GM10266 (cell line): ENCODE data around the gene SLC35D1.
"Not testable (repeated sequence)": the region's sequence is repeated elsewhere in the genome, so short reads cannot be mapped to it uniquely, and the experiment has no call there.

Experiments
- DNase-seq: peaks from one replicate; pipeline ENCODE4 v3.0.0; 2012; ENCODE audit errors: extremely low spot score
- TF ChIP-seq, protein P1 (sequence below): IDR thresholded peaks from 2 replicates; pipeline ENCODE4 v1.5.1; 2012; ENCODE audit warnings: mild to moderate bottlenecking, low read depth; ENCODE audit not compliant: control insufficient read depth, insufficient read depth; ENCODE audit errors: missing control alignments

Gene SLC35D1

GRCh38 chr1:67088440-67088839, 34.5 kb upstream of the SLC35D1 start:
- TF ChIP-seq, protein P1, sequence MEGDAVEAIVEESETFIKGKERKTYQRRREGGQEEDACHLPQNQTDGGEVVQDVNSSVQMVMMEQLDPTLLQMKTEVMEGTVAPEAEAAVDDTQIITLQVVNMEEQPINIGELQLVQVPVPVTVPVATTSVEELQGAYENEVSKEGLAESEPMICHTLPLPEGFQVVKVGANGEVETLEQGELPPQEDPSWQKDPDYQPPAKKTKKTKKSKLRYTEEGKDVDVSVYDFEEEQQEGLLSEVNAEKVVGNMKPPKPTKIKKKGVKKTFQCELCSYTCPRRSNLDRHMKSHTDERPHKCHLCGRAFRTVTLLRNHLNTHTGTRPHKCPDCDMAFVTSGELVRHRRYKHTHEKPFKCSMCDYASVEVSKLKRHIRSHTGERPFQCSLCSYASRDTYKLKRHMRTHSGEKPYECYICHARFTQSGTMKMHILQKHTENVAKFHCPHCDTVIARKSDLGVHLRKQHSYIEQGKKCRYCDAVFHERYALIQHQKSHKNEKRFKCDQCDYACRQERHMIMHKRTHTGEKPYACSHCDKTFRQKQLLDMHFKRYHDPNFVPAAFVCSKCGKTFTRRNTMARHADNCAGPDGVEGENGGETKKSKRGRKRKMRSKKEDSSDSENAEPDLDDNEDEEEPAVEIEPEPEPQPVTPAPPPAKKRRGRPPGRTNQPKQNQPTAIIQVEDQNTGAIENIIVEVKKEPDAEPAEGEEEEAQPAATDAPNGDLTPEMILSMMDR: no peak
- no peak for DNase-seq

DNA sequence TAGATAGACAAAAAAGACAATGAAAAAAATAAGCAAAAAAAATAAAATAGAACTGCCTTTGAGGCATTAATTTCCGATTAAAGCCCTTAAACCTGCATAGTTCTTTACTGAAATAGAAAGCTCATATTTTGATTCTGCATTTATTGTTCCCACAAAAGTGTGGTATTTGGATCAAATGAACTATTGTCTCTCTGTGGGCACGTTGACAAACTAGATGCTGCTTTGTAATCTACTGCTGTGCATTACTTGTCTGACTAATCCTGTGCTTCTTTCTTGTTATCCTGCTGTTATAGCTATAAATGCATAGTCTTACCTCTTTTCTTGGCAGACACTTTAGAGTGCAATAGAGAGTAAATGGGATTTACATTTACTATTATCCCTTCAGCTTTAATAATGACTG, 31.4 kb upstream of the SLC35D1 start:
- no peak for DNase-seq
- TF ChIP-seq, protein P1: no peak

DNA sequence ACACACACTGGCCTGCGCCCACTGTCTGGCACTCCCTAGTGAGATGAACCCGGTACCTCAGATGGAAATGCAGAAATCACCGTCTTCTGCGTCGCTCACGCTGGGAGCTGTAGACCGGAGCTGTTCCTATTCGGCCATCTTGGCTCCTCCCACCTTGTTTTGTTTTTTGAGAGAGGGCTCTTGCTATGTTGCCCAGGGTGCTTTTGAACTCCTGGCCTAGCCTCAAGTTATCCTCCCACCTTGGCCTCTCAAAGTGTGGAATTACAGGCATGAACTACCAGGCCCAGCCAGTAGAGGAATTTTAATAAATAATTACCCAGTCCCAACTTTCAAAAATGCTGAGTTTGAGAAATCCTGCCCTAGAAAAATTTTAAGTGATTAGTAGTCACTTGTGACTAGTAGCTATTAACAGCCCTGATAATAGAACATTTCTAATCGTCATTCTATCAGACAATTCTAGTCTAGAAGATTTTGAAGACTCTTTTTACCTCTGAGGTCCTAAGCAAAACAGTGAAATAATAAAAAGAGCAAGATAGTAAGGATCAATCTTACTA, 30.9 kb upstream of the SLC35D1 start:
- DNase-seq: no peak
- TF ChIP-seq, protein P1: no peak

GRCh38 chr1:67078291-67078690, 24.3 kb upstream of the SLC35D1 start:
- DNase-seq: no peak
- TF ChIP-seq, protein P1: no peak

DNA sequence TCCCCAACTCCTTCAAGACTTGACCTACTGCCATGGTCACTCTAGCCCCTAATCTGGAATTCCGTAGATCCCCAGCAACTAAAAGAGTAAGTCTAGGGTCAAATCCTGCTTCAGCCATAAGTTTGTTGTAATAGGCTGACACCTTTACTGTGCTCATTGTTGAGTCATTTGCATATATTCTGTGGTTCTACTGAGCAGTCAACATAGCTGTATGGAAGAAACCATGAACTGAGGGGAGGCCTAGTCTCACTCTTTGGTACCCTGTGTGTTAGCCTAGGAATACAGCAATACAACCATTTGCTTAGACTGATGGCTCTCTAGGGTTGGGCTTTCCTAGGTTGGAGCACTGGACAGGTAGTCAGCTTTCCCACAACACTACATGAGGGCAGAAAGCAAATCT, 23.6 kb upstream of the SLC35D1 start:
- DNase-seq: no peak
- TF ChIP-seq, protein P1: no peak

DNA sequence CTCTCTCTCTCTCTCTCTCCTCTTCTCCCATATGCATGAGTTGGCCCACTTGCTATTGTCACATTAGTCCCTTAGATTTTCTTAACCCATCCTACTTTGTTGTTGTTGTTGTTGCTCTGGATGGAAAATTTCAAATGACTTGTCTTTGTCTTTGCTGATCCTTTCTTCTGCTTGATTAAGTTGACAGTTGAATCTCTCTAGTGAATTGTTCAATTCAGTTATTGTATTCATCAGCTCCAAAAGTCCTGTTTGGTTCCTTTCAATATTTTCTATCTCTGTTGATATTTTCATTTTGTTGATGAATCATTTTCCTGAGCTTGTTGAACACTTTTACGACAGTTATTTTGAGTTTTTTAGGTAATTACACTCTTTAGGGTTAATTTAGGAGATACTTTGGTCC, 18.8 kb upstream of the SLC35D1 start:
- TF ChIP-seq, protein P1: no peak
- DNase-seq: no peak

GRCh38 chr1:67067655-67068054, 13.7 kb upstream of the SLC35D1 start:
- DNase-seq: not testable (repeated sequence)

DNA sequence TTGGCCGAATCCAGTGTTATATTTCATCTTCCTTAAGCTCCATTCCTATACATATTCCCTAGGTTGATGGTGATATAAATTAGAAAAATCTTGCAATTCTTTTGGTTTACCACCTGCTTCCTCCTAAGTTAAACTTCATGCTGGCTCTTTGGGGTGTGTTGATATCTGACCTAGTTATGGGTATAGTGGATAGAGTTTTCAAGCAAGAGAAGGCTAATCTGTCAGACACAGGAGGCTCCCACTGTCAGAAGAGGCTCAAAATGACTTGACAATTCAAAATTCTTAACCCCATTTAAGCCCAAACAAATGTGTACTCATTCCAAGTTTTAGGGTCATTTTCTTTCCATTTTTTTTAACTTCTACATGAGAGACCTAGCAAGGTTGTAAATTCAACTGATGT, 8.5 kb upstream of the SLC35D1 start:
- TF ChIP-seq, protein P1: no peak
- DNase-seq: no peak
